Measurements from ENCODE around the gene BABAM1. TPM values are rescaled to one million over a fixed set of nuclear protein-coding genes. Genes with fewer than 3 reads are reported as not detected.

Gene BABAM1
- total and polyA plus RNA-seq, 9 of the 15 experiments (the other 6 are each of a cell fraction or from before 2014, with no cell fraction given): 14.7 to 160 (median 113) TPM

DNA sequence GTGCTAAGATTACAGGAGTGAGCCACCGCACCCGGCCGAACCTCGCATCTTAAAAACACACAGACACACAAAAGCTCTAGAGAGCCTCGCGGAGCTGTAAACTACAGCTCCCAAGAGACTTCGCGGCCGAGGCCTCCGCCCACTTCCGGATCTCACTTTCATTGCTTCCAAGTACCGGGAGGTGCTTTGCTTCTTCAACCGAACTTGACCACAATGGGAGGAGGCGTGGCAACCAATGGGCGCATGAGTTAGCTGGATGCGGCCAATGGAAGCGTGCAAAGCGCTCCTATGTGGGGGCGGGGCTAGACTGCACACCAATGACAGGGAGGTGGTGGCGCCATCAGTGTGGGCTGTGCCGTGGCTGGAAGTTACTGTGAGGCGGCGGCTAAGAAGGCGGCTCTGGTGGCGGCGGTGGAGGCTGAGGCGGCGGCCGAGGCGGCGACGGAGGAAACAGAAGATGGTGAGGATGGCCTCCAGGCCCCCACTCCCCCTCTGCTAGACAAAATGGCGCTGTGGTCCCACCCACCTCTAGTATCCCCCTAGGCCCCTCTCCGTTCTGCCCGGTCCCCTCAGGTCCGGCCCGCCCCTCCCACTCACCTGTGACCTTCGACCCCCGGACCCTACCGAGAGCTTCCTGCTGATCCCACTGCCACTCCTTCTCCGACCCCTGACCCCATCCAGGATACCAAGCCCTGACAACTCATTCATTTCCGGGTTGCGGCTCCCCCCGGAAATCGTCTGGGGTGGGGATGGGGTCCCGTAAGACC, 42.1 kb downstream of the BABAM1 start, which contains the start of gene DDA1 (continued):
- no peak for TF ChIP-seq ZNF23 (CRISPR knock-in tag; IDR thresholded peaks at IDR 0.05)
- TF ChIP-seq HLTF (IDR thresholded peaks at IDR 0.05): no peak
- no peak for TF ChIP-seq ZNF217 (CRISPR knock-in tag; IDR thresholded peaks at IDR 0.05)
- no peak for TF ChIP-seq ZNF263 (CRISPR knock-in tag; IDR thresholded peaks at IDR 0.05; ENCODE audit: borderline replicate concordance)
- no peak for TF ChIP-seq NELFE (IDR thresholded peaks at IDR 0.05; ENCODE audit: insufficient read depth, insufficient read length)
- TF ChIP-seq, protein P1, sequence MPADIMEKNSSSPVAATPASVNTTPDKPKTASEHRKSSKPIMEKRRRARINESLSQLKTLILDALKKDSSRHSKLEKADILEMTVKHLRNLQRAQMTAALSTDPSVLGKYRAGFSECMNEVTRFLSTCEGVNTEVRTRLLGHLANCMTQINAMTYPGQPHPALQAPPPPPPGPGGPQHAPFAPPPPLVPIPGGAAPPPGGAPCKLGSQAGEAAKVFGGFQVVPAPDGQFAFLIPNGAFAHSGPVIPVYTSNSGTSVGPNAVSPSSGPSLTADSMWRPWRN (IDR thresholded peaks at IDR 0.05; ENCODE audit: low read depth): no peak
- peak; percentile 87 for TF ChIP-seq EGR1 (conservative IDR thresholded peaks at IDR 0.05)
- no peak for TF ChIP-seq PURB (CRISPR knock-in tag; IDR thresholded peaks at IDR 0.05; ENCODE audit: low read depth)
- TF ChIP-seq, protein P2, sequence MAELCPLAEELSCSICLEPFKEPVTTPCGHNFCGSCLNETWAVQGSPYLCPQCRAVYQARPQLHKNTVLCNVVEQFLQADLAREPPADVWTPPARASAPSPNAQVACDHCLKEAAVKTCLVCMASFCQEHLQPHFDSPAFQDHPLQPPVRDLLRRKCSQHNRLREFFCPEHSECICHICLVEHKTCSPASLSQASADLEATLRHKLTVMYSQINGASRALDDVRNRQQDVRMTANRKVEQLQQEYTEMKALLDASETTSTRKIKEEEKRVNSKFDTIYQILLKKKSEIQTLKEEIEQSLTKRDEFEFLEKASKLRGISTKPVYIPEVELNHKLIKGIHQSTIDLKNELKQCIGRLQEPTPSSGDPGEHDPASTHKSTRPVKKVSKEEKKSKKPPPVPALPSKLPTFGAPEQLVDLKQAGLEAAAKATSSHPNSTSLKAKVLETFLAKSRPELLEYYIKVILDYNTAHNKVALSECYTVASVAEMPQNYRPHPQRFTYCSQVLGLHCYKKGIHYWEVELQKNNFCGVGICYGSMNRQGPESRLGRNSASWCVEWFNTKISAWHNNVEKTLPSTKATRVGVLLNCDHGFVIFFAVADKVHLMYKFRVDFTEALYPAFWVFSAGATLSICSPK (IDR thresholded peaks at IDR 0.05; ENCODE audit: borderline replicate concordance): no peak
- TF ChIP-seq RFX5 (IDR thresholded peaks at IDR 0.05; ENCODE audit: low read depth, low read length): no peak
- TF ChIP-seq, protein P3, sequence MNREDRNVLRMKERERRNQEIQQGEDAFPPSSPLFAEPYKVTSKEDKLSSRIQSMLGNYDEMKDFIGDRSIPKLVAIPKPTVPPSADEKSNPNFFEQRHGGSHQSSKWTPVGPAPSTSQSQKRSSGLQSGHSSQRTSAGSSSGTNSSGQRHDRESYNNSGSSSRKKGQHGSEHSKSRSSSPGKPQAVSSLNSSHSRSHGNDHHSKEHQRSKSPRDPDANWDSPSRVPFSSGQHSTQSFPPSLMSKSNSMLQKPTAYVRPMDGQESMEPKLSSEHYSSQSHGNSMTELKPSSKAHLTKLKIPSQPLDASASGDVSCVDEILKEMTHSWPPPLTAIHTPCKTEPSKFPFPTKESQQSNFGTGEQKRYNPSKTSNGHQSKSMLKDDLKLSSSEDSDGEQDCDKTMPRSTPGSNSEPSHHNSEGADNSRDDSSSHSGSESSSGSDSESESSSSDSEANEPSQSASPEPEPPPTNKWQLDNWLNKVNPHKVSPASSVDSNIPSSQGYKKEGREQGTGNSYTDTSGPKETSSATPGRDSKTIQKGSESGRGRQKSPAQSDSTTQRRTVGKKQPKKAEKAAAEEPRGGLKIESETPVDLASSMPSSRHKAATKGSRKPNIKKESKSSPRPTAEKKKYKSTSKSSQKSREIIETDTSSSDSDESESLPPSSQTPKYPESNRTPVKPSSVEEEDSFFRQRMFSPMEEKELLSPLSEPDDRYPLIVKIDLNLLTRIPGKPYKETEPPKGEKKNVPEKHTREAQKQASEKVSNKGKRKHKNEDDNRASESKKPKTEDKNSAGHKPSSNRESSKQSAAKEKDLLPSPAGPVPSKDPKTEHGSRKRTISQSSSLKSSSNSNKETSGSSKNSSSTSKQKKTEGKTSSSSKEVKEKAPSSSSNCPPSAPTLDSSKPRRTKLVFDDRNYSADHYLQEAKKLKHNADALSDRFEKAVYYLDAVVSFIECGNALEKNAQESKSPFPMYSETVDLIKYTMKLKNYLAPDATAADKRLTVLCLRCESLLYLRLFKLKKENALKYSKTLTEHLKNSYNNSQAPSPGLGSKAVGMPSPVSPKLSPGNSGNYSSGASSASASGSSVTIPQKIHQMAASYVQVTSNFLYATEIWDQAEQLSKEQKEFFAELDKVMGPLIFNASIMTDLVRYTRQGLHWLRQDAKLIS (CRISPR knock-in tag; IDR thresholded peaks at IDR 0.05): peak; percentile 57; the same call in 1 of the 2 replicates
- peak; percentile 99 for TF ChIP-seq FOS (IDR thresholded peaks at IDR 0.05; ENCODE audit: extremely low read depth, insufficient read length)
- TF ChIP-seq HNRNPUL1 (IDR thresholded peaks at IDR 0.05; ENCODE audit: low read length): no peak
- TF ChIP-seq ZBTB1 (CRISPR knock-in tag; IDR thresholded peaks at IDR 0.05; ENCODE audit: borderline replicate concordance, low read depth): no peak; the same call in 1 of the 2 replicates
- TF ChIP-seq RB1 (IDR thresholded peaks at IDR 0.05; ENCODE audit: low read depth): peak; percentile 22; the same call in 1 of the 2 replicates
- no peak for TF ChIP-seq NUFIP1 (IDR thresholded peaks at IDR 0.05; ENCODE audit: partially characterized antibody)
- no peak for TF ChIP-seq MED1 (CRISPR knock-in tag; IDR thresholded peaks at IDR 0.05; ENCODE audit: borderline replicate concordance)
- TF ChIP-seq ZNF3 (CRISPR knock-in tag; IDR thresholded peaks at IDR 0.05): no peak
- TF ChIP-seq, protein P4, sequence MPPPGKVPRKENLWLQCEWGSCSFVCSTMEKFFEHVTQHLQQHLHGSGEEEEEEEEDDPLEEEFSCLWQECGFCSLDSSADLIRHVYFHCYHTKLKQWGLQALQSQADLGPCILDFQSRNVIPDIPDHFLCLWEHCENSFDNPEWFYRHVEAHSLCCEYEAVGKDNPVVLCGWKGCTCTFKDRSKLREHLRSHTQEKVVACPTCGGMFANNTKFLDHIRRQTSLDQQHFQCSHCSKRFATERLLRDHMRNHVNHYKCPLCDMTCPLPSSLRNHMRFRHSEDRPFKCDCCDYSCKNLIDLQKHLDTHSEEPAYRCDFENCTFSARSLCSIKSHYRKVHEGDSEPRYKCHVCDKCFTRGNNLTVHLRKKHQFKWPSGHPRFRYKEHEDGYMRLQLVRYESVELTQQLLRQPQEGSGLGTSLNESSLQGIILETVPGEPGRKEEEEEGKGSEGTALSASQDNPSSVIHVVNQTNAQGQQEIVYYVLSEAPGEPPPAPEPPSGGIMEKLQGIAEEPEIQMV (tag; conservative IDR thresholded peaks at IDR 0.05; ENCODE audit: low read depth): peak; percentile 99
- no peak for TF ChIP-seq NFATC3 (IDR thresholded peaks at IDR 0.05)
- no peak for TF ChIP-seq HDAC3 (IDR thresholded peaks at IDR 0.05; ENCODE audit: borderline replicate concordance, partially characterized antibody)
- no peak for TF ChIP-seq ARID2 (IDR thresholded peaks at IDR 0.05)
- no peak for TF ChIP-seq TRIM28 (IDR thresholded peaks at IDR 0.05)

All from K562 (cell line).